Hepatocyte (in vitro differentiated cells): ENCODE data around the gene RIOK3.

Experiments
- EZH2 ChIP-seq: fragments of 200-600 bp; sonication (generic); IDR thresholded peaks from 2 replicates; pipeline ENCODE4 v1.6.1; 2016; ENCODE audit warnings: antibody characterized with exemption, mild to moderate bottlenecking, borderline replicate concordance
- EZH2phosphoT487 ChIP-seq: fragments of 200-600 bp; sonication (generic); IDR thresholded peaks from one replicate; pipeline ENCODE4 v1.6.1; 2018; ENCODE audit warnings: antibody characterized with exemption, mild to moderate bottlenecking, low read depth, moderate library complexity; ENCODE audit not compliant: unreplicated experiment, severe bottlenecking
- TF ChIP-seq, protein P1 (sequence below): fragments of 200-600 bp; sonication (generic); IDR thresholded peaks from 2 replicates; pipeline ENCODE4 v1.5.1; 2016; ENCODE audit warnings: antibody characterized with exemption, mild to moderate bottlenecking; ENCODE audit not compliant: poor library complexity

DNA sequence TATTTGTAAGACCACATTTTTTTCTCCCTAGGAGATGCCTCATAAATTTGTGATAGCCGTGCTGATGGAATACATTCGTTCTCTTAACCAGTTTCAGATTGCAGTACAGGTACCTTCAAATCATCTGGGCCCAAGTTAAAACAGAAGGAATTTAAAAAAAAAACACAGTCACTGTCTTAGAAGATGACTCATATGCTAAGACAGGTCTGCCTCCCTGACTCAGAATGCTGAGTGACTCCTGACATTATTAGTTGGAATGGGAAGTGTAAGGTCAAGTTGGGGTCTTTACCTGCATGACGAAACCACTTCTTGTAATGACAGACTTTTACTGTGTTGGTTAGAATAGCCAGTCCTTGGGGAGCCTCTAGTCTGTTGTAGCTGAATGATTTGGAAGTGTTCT, 76.5 kb downstream of the RIOK3 start:
- TF ChIP-seq, protein P1, sequence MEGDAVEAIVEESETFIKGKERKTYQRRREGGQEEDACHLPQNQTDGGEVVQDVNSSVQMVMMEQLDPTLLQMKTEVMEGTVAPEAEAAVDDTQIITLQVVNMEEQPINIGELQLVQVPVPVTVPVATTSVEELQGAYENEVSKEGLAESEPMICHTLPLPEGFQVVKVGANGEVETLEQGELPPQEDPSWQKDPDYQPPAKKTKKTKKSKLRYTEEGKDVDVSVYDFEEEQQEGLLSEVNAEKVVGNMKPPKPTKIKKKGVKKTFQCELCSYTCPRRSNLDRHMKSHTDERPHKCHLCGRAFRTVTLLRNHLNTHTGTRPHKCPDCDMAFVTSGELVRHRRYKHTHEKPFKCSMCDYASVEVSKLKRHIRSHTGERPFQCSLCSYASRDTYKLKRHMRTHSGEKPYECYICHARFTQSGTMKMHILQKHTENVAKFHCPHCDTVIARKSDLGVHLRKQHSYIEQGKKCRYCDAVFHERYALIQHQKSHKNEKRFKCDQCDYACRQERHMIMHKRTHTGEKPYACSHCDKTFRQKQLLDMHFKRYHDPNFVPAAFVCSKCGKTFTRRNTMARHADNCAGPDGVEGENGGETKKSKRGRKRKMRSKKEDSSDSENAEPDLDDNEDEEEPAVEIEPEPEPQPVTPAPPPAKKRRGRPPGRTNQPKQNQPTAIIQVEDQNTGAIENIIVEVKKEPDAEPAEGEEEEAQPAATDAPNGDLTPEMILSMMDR: no peak
- TF ChIP-seq EZH2phosphoT487 (no peak), EZH2 (no peak)
